ENCODE results near the gene BLOC1S5. TPM values are rescaled to one million over a fixed set of nuclear protein-coding genes. Genes with fewer than 3 reads are reported as not detected.
A peak's percentile ranks its signal among the peaks of the same experiment; 100 is the strongest.

The BLOC1S5 gene
- total RNA-seq, 1 experiment from 2014 or later: 16.1 TPM

- Histone ChIP-seq H3F3A (ENCODE audit: insufficient read depth, low read depth) (peaks cover 13% of the 10 kb centered on the region), H3K9me3 (ENCODE audit: insufficient read depth, low read depth) (no peaks in the 10 kb centered on the region), H4K20me1 (ENCODE audit: insufficient read depth) (no peaks in the 10 kb centered on the region), H3K79me2 (ENCODE audit: low read depth) (peaks cover 45% of the 10 kb centered on the region), H2AFZ (peak within 1 kb of the TSS; percentile 80), H3K27me3 (ENCODE audit: insufficient read depth, low read depth) (no peaks in the 10 kb centered on the region), H3K4me1 (replicated peaks; ENCODE audit: insufficient read depth) (peaks cover 22% of the 10 kb centered on the region), H3K36me3 (ENCODE audit: low read depth) (peaks cover 4% of the 10 kb centered on the region; the same call in 1 of the 2 replicates), H3K4me2 (peak within 1 kb of the TSS; percentile 82), H3K9me2 (ENCODE audit: insufficient read depth) (no peaks in the 10 kb centered on the region), H3K4me3 (peak within 1 kb of the TSS; percentile 83), H3K27ac (peak within 1 kb of the TSS; percentile 76)
- POLR2A ChIA-PET (ENCODE audit: unreplicated experiment): interaction anchor here (0.5 to 1.1 kb wide), 8 partner anchors 17 to 1409 kb away, joined by 3 to 15 read pairs (median 6); partner anchors contain the start of genes BLOC1S5 and SNRNP48
- CTCF ChIA-PET: interaction anchor here (0.6 to 1.5 kb wide), 6 partner anchors 17 to 1265 kb away, joined by 3 to 10 read pairs (median 4); partner anchors contain the start of gene BLOC1S5
- no TSS peak for BruUV-seq (replicated peaks)
- TF ChIP-seq CTCF (conservative IDR thresholded peaks at IDR 0.05): no peak
- TF ChIP-seq EZH2 (IDR thresholded peaks at IDR 0.05; ENCODE audit: low read depth): no peak
- peak; percentile 85 to 92 for DNase-seq
- intact Hi-C loops (cut with micrococcal nuclease; ENCODE audit: unreplicated experiment): loop anchor here (1.0 to 2.0 kb wide), 2 partner anchors 19 to 38 kb away; partner anchors contain the start of gene BLOC1S5
Measured at GRCh38 chr6:8102122-8102958, 38.2 kb upstream of the BLOC1S5 start, which contains the start of gene EEF1E1. TSS of gene EEF1E1 (minus strand) at chr6:8102548. CDS start at chr6:8102521, 27 bp downstream.

- no TSS peak for BruUV-seq (replicated peaks)
- Histone ChIP-seq H3K4me2 (peak overlapping the region; percentile 63), H3K27me3 (ENCODE audit: insufficient read depth, low read depth) (no peaks in the 10 kb centered on the region), H3K9me2 (ENCODE audit: insufficient read depth) (no peaks in the 10 kb centered on the region), H3K27ac (0 out of 2 replicates have a peak overlapping the region, but pooled peaks have one; percentile 24), H3K79me2 (ENCODE audit: low read depth) (peaks cover 48% of the 10 kb centered on the region), H3K4me1 (replicated peaks; ENCODE audit: insufficient read depth) (peaks cover 19% of the 10 kb centered on the region), H2AFZ (no peak overlapping the region), H3K36me3 (ENCODE audit: low read depth) (peaks cover 7% of the 10 kb centered on the region), H3F3A (ENCODE audit: insufficient read depth, low read depth) (peaks cover 13% of the 10 kb centered on the region), H3K4me3 (peak overlapping the region; percentile 29; the same call in 1 of the 2 replicates), H3K9me3 (ENCODE audit: insufficient read depth, low read depth) (no peaks in the 10 kb centered on the region), H4K20me1 (ENCODE audit: insufficient read depth) (no peaks in the 10 kb centered on the region)
- DNase-seq: no peak
- ChIA-PET CTCF (interaction anchor here (0.6 kb wide), 1 partner anchor 472 kb away, joined by 6 read pairs; no protein-coding TSS in a partner anchor), POLR2A (ENCODE audit: unreplicated experiment) (no interaction called here)
- intact Hi-C loops (cut with micrococcal nuclease; ENCODE audit: unreplicated experiment): no loop called here
- TF ChIP-seq CTCF (conservative IDR thresholded peaks at IDR 0.05) (no peak), EZH2 (IDR thresholded peaks at IDR 0.05; ENCODE audit: low read depth) (no peak)
Measured at GRCh38 chr6:8100159-8100854, 36.1 kb upstream of the BLOC1S5 start.

GRCh38 chr6:8090650-8091049, 26.5 kb upstream of the BLOC1S5 start:
- BruUV-seq (replicated peaks): no TSS peak
- Histone ChIP-seq H3K27me3 (ENCODE audit: insufficient read depth, low read depth) (no peaks in the 10 kb centered on the region), H3K4me2 (no peak overlapping the region), H4K20me1 (ENCODE audit: insufficient read depth) (no peaks in the 10 kb centered on the region; the same call in 1 of the 2 replicates), H3K79me2 (ENCODE audit: low read depth) (no peaks in the 10 kb centered on the region), H3K4me1 (replicated peaks; ENCODE audit: insufficient read depth) (peaks cover 7% of the 10 kb centered on the region), H3K27ac (no peak overlapping the region), H3K36me3 (ENCODE audit: low read depth) (peaks cover 12% of the 10 kb centered on the region; the same call in 1 of the 2 replicates), H3K9me3 (ENCODE audit: insufficient read depth, low read depth) (no peaks in the 10 kb centered on the region), H2AFZ (no peak overlapping the region), H3K4me3 (no peak overlapping the region), H3F3A (ENCODE audit: insufficient read depth, low read depth) (peaks cover 9% of the 10 kb centered on the region; the same call in 1 of the 2 replicates), H3K9me2 (ENCODE audit: insufficient read depth) (no peaks in the 10 kb centered on the region)
- CTCF ChIA-PET: no interaction called here
- intact Hi-C loops (cut with micrococcal nuclease; ENCODE audit: unreplicated experiment): no loop called here
- POLR2A ChIA-PET (ENCODE audit: unreplicated experiment): no interaction called here
- no peak for DNase-seq
- no peak for TF ChIP-seq CTCF (conservative IDR thresholded peaks at IDR 0.05)

Measured in PC-9 (cell line).